Skin epidermis (tissue), 12 donors: ENCODE data around the gene RCBTB2.
A peak's percentile ranks its signal among the peaks of the same experiment; 100 is the strongest.

Source experiments
- H3K27ac ChIP-seq, 21 experiments: fragments of 200-600 bp; sonication (generic) in 11 of 21; one replicate each; pipeline ENCODE4 v1.5.0; 2020; ENCODE audit warnings: mild to moderate bottlenecking in 3 of 21, inconsistent platforms in 2 of 21, moderate library complexity in 2 of 21
- H3K4me3 ChIP-seq, 7 experiments: fragments of 200-600 bp; sonication (generic) in 2 of 7; one replicate each; pipeline ENCODE4 v1.5.0; 2020; ENCODE audit warnings: inconsistent platforms in 2 of 7, mild to moderate bottlenecking in 2 of 7, moderate library complexity in 1 of 7

Gene RCBTB2

DNA sequence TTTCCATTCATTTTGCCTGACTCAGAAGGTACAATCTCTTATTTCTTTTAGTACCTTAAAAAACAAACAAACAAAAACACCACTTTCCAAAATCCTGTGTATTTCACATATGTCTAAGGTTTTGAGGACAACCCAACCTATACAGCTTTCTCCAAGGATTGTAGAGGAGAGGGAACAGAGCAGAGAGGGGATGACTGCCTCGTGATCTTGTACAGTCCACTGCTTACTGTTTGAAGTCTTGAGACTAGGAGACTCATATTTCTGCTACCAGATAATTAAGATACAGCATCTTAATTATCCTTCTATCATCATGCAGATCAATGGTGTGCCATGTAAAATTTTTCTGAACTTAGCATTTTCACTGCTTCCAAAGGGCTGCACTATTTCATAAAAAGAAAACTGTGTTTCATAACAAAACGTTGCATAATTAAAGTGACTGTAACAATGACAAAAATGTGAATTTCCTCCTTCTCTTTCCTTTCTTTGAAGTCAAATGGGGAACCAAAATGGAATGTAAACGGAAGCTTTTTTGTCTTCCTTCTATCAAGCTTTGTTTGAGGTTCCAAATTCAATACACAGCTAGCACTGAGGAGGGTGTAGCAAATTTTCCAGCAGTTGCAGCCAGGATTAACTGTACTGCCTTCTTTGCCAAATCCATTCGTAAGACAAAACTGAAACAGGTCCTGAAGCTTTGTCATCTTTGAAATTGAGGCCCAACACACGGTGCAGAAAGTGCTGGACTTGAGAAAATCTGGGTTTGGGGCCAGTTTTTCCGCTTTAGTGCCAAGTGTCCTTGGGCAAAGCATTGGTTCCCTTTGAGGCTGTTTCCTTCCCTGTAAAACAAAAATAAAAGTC is 34.9 kb upstream of the RCBTB2 start:
- no peak overlapping the region for H3K4me3 ChIP-seq

DNA sequence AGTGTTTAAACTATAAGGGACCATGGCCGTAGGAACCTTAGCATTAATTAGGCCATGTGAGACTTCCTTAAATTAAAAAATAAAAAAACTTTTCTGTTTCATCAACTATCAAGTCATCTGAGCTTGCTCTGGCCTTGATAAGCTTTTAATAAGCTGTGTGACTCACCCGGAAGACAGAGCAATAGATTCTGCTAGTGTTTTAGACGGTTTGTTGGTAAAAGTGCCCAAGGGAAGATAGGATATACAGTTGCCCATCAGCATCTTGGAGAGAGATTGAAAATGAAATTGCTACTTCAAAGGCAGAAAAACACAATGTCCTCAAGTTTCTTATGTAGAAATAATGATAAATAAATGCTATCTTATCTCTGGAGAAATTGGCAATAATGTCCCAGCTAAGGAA is 31.2 kb upstream of the RCBTB2 start:
- Histone ChIP-seq H3K4me3 (no peak overlapping the region), H3K27ac (peak overlapping the region in 4 of 21 experiments; percentile 2 to 56 (median 26))

More for the DNA sequence above, 34.9 kb upstream of the RCBTB2 start:
- H3K27ac ChIP-seq = peak overlapping the region in 20 of 21 experiments; percentile 14 to 90 (median 66)

DNA sequence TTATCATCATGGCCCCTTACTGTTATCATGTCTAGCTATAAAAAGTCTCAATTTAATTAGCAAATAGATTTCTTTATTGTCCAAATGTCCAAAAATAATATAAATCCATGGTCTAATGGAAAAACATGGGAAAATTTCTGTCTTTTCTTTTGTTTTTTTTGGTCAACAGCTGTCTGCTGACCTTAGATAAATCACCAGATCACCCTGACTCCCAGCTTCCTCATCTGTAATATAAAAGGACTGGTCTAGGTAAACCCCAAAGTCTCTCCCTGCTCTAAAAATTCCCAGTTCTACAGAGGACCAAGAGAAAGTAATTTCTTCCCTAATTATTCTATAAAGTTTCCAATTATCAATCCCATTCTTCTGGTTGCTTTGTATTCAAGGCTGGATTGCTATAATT is 30.7 kb upstream of the RCBTB2 start:
- Histone ChIP-seq H3K4me3 (no peak overlapping the region), H3K27ac (peak overlapping the region in 6 of 21 experiments; percentile 9 to 56 (median 34))

DNA sequence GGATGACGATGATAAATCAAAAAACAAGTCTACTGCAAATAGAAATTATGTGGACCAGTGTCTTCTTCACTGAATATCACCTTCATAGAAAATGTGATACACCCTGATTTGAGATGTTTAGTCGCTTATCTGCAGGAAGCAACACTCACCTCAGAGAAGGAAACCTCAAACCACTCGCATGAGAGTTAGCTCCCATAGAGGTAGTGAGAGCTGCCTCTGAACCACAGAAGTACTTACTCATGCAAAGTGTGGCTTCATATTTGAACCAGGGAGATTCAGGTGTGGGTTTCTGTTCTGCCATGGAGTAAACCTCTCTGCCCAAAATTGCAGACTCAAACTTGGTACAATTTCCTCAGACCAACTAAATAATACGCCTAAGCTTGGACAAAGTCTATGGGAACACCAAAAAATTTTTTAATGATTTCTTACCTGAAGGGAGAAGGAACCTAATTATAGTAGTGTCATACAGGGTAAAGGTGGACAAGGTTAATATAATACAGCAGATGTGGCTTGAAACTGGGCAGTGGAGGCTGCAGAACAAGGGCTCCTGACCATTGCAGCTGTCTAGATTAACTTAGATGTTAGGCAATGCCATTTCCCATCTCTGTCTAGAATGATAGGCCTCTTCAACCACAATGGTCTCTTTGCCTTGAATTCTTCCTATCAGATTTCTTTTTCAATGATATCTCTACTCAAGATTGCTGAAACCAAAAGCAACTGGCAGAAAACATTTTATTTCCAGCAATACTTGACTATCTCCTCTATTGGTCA is 29.6 kb upstream of the RCBTB2 start:
- H3K4me3 ChIP-seq = no peak overlapping the region
- peak overlapping the region in 6 of 21 experiments; percentile 12 to 56 (median 34) for H3K27ac ChIP-seq

DNA sequence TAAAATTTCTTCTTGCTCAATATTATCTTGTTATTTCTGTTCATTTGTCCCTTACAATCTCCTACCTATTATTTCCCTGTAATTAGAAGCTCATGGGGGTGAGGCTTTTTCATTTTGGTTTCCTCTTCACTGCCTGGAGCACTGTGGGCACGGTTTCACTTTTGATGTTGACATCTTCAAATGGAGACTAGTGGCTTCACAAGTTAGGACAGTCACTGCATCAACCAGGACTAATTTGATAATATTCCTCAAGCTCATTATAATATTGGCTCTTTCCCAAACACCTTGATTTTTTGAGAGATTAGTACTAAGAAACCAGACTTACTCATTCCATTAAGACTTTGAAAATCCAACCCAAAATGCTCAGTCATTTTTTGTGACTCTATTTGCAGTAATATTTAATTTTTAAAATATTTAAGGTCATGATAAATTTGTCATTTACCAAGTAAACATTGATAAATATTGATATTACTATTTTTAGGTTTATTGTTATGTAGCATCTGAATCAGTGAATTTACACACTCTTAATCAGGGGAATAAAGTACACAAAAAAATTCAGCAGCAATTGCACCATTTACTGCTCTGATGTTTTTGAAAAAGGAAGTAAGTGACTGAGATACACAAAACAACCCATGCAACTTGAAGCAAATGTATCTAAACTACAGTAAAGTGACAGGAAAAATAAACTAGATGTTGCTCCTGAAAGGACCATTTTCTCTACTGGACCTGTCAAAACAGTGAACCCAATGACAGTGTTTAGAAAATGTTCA is 28.8 kb upstream of the RCBTB2 start:
- Histone ChIP-seq H3K4me3 (no peak overlapping the region), H3K27ac (peak overlapping the region in 6 of 21 experiments; percentile 8 to 56 (median 36))

DNA sequence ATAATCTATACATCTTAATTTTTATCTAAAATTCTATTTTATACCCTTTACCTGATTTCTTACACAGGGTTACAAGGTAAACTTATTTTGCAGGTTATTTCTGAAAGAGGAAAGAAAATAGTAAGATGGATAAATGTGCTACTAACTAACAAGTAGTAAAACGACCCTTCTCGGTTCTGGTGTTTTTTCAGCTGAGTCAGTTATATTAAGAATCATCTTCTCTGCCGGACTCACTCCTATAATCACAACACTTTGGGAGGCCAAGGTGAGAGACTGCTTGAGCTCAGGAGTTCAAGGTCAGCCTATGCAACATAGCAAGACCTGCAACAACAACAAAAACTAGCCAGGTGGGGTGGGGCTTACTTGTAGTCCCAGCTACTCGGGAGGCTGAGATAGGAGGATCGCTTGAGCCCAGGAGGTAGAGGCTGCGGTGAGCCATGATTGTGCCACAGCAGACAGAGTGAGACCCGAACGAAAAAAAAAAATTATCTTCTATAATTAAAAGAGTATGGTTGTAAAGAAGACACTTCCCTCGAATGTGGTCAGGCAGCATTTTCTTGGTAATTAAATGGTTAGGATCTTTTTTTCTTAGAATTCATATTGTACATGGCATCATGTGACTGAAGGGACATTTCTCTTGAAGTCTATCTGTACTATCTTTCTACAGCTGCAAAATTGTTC is 27.9 kb upstream of the RCBTB2 start:
- H3K27ac ChIP-seq = peak overlapping the region in 4 of 21 experiments; percentile 20 to 56 (median 31)
- no peak overlapping the region for H3K4me3 ChIP-seq

DNA sequence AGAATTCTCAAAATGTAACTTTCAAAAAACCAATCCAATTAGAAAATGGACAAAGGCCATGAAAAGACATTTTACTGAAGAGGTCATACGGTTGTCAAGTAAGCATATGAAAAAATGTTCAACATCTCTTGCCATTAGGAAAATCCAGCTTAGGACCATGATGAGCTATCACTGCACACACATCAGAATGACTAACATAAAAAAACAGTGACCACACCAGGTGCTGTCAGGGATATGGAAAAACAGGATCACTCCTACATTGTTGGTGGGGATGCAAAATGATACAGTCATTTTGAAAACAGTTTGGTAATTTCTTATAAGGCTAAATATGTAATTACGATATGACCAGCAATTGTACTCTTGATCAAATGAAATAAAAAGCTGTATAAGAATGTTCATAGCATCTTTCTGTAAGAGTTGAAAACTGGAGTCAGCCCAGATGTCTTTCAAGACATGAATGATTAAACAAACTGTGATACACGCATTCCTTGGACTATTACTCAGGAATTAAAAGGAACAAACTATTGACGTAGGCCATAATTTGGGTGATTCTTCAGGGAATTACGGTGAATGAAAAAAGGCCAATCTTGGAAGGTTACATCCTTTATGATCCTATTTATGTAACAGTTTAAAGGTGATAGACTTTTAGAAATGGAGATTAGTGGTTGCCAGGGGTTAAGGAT is 26.9 kb upstream of the RCBTB2 start:
- H3K27ac ChIP-seq = peak overlapping the region in 1 of 21 experiments; percentile 56
- no peak overlapping the region for H3K4me3 ChIP-seq

DNA sequence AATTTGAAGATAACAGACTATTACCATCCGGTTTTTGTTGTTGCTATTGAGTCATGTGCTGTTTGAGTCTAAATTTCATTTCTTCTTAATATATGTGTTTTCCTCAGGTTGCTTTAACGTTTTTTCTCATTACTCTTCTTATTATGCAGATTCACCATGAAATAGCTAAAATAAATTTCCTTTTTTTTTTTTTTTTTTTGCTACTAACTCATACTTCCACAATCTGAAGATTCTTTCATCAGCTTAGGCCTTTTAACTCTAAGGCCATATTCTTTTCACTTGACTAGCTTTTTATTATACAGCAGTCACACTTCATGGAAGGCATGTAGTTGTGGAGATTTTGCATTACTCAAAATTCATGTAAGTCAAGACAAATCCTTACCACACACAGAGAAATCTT is 23.9 kb upstream of the RCBTB2 start:
- Histone ChIP-seq H3K4me3 (no peak overlapping the region), H3K27ac (no peak overlapping the region)

DNA sequence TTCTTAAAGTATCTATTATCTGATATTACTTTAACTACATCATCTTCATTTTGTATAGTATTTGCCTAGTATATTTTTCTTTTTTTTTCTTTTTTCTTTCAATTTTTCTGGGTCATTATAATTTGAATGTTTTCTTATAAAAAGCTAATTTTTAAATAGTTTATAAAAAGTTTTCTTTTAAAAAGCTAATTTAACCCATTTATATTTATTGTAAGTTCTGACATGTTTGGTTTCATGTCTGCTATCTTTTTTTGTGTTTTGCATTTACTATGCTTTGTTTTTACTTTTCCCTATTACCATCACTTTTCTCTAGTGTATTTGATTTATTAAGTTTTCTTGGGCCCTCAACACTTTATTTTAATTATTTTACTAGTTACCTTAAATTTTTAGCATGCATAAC is 22.6 kb upstream of the RCBTB2 start:
- H3K27ac ChIP-seq = no peak overlapping the region

DNA sequence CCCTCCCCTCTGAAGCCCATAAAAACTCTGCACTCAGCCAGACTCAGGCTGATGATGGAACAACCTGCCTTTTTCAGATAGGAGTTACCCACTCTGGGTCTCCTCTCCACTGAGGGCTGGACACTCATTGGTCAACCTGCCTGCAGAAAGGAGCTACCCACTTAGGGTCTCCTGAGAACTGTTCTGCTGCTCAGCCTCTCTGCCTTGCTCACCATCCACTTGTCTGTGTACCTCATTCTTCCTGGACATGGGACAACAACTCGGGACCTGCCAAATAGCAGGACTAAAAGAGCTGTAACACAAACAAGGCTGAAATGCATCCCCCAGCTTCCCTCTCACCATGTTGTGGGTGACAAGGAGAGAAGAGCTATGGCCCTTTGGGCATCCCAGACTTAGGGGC is 18.4 kb upstream of the RCBTB2 start:
- Histone ChIP-seq H3K27ac (no peak overlapping the region), H3K4me3 (no peak overlapping the region)

More for the DNA sequence above, 22.6 kb upstream of the RCBTB2 start:
- no peak overlapping the region for H3K4me3 ChIP-seq

DNA sequence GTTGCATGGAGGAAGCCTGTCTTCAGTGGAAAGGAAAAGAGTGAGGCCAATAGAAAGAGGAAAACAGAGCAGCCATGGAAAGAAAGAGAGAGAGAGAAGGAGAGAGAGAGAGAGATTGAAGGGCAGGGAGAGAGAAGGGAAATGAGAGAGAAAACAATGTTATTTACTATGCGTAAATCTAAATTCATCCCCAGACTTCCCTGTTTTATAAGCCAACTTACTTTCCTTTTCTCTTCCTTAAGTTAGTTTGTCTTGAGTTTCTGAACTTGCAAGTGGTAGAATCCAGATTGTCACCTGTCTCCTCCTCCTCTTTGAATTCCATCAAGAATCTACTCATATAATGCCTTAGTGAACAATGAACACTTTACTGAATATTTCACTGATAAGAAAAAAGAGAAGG is 16.8 kb upstream of the RCBTB2 start:
- Histone ChIP-seq H3K27ac (no peak overlapping the region), H3K4me3 (no peak overlapping the region)

DNA sequence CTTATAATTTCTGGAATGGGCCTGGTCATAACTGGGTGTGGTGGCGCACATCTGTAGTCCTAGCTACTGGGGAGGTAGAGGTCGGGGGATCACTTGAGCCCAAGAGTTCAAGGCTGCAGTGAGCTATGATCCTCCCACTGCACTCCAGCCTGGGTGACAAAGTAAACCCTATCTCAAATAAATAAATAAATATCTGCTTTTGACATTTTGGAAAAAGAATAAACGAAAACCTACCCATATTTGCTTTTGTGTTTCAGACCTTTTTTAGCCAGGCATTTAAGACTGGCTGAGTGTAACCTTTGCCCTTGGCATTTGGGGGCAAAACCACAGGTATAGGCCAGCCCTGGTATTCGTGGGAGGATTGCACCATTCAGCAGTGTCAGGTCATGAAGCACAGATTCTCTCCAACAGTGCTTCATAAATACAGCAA is 14.8 kb upstream of the RCBTB2 start:
- no peak overlapping the region for H3K27ac ChIP-seq
- H3K4me3 ChIP-seq = no peak overlapping the region

DNA sequence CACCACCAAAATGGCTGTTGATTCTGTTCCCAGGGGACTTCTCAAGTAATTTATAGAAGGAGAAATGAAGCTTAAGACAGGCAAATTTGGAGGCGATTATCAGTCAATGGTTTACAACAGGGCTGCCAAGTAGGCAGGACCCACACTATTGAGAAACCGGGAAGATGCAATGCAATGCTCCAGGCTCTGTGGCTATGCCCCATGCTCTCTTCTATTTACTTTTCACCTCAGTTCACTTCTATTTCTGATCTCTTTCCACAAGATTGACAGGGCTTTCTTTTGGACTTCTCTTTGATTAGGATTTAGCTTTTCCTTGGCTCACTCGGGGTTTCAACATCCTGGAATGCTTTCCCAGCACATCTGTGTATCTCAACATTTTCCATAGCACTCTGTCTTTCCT is 12.7 kb upstream of the RCBTB2 start:
- no peak overlapping the region for H3K4me3 ChIP-seq

DNA sequence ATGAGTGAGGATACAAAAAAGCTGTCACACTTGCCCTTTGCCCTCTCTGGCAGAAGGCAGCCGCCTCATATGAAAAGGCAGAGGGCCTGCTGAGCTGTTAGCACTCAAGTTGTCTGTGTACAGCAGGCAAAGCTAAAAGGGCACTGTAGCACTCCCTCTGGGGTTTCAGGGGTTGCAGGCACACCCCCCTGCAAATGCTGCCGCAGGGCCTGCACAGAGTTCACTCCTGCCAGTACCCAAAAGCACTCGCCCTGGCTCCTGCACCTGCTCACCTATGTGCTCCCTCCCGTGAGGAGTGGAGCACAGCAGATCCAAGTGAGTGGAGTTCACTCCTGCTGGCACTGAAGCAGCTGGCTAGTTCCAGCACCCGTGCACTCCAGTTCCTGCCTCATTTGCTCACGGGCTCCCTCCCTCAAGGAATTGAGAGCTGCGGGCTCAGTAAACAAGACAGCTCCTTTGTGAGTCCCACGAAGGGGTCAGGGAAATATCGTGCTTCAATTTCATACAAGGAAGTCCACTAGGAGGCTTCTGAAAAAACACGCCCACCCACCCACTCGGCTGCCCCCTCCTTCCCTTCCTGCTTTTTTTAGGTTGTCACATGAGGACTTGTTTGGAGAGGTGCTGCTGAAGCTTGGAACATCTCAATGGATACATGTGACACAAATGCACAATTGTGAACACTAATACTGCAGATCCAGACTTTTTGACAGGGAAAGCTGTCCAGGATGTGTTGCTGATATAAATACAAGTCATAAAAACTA is 9.9 kb upstream of the RCBTB2 start:
- no peak overlapping the region for H3K4me3 ChIP-seq
- peak overlapping the region in 13 of 21 experiments; percentile 0 to 70 (median 40) for H3K27ac ChIP-seq

More for the DNA sequence above, 12.7 kb upstream of the RCBTB2 start:
- H3K27ac ChIP-seq = no peak overlapping the region

DNA sequence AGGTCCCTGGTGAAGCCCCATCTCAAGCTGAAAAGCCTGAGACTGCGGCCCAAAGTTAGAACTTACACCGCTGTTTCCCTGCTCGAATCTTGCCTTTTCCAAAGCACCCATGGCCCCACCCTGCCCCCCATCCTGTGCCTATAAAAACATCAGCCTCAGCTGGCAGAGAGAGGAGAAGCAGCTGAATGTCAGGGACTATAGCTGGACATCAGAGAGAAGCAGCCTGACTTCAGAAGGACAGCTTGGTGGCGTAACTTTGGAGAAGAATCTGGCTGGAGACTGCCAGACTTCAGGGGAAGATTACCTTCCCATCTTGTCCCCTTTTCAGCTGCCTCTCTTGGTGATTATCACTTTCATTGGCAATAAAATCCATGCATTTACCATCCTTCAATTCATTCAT is 9.3 kb upstream of the RCBTB2 start:
- H3K27ac ChIP-seq = peak overlapping the region in 11 of 21 experiments; percentile 0 to 70 (median 46)
- H3K4me3 ChIP-seq = no peak overlapping the region

DNA sequence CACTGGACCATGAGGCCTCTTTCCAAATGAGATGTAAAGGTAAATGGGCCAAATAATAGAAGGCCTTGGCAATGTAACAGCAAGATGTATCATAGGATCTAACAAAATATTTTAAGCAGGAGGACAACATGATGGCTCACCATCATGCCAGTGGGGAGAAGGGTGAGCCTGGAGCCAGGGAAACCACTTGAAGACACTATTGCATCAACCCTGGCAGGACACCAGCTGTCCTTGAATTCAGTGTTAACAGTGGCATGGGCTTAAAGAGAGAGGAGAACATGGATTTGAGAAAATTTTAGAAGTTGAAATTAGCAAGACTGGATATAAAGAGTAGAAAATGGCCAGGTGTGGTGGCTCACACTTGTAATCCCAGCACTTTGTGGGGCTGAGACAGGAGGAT is 6.7 kb upstream of the RCBTB2 start:
- Histone ChIP-seq H3K27ac (no peak overlapping the region), H3K4me3 (no peak overlapping the region)

DNA sequence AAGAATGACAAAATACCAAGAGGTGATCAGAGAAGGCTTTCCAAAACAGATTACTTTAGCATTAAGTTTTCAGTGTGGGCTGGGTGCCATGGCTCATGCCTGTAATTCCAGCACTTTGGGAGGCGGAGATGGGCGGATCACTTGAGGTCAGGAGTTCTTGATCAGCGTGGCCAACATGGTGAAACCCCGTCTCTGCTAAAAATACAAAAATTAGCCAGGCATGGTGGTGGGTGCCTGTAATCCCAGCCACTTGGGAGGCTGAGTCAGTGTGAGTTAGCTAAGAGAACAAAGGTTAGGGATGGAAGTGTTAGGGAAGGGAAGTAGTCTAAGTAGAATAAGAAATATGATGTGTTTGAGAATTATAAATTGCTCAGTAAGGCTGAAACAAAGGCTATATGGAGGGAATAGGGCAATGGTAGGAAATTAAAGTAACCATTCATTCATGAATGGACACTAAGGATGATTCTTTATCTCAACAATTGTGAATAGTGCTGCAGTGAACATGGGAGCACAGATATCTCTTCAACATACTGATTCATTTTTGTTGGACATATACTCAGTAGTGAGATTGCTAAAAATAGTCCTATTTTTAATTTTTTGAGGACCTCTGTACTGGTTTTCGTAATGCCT is 3.9 kb upstream of the RCBTB2 start:
- Histone ChIP-seq H3K4me3 (no peak overlapping the region), H3K27ac (no peak overlapping the region)

DNA sequence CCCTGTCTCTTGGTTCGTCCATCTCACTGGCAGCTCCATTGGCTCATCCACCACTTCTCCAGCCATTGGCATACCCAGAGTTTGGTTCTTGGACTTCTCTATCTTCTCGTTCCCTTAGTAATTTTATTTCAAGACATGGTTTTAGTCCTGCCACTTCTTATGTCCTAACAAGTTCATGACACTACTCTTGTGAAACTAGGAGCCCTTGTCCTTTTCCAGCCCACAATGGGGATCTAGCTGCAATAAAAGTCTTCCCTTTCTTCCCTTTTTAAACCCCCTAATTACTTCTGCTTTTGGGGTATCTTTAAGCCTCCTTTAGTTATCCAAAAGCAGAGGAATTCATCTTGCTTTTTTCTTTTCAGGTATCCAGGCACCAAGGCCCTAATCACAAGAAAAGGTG is 2.9 kb upstream of the RCBTB2 start:
- no peak overlapping the region for H3K4me3 ChIP-seq
- H3K27ac ChIP-seq = peak overlapping the region in 1 of 21 experiments; percentile 20
